Fibroblast of pulmonary artery (primary cell): ENCODE data around the gene HDAC2.
"Not testable (repeated sequence)": the region's sequence is repeated elsewhere in the genome, so short reads cannot be mapped to it uniquely, and the experiment has no call there.

Experiments
- DNase-seq: peaks from one replicate; pipeline ENCODE4 v3.0.0-alpha.2; 2010; ENCODE audit warnings: low read depth
- H3K4me3 ChIP-seq: replicated peaks from 2 replicates; pipeline ENCODE4 v1.5.1; 2011; ENCODE audit warnings: low read depth, mild to moderate bottlenecking, control low read depth, low read length, moderate library complexity
- CTCF ChIP-seq: IDR thresholded peaks from 2 replicates; pipeline ENCODE4 v1.5.1; 2011; ENCODE audit warnings: mild to moderate bottlenecking, control low read depth, low read length, inconsistent platforms; ENCODE audit errors: missing control alignments

HDAC2 gene

GRCh38 chr6:113970805-113971676 lies at the start of gene HDAC2:
Gene HDAC2, minus strand, starts transcription at chr6:113971148. Its CDS starts 240 bp downstream, at chr6:113970908.
- peak within 1 kb of the TSS; percentile 92 for H3K4me3 ChIP-seq
- TF ChIP-seq CTCF = no peak
- DNase-seq = peak; percentile 83

DNA sequence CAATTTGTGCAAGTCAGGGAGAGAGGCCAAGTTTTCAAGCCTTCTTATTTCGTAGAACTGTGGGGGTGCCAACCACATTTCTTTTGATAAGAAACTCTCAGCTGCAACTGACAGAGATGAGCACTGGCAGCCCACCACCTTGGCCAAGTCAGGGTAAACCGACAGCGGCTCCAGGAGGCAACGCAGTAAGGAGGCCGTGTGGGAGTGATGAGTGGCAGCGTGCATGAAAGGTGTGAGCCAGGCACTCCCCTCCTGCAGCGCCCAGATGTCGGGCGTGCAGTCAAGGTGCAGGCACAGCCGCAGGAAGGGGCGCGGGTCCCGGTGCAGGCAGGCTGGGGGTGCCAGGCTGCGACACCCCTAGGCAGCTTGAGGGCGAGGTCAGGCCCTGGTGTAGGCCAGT lies 49.2 kb upstream of the HDAC2 start:
- no peak for DNase-seq
- no peak overlapping the region for H3K4me3 ChIP-seq
- TF ChIP-seq CTCF = no peak

DNA sequence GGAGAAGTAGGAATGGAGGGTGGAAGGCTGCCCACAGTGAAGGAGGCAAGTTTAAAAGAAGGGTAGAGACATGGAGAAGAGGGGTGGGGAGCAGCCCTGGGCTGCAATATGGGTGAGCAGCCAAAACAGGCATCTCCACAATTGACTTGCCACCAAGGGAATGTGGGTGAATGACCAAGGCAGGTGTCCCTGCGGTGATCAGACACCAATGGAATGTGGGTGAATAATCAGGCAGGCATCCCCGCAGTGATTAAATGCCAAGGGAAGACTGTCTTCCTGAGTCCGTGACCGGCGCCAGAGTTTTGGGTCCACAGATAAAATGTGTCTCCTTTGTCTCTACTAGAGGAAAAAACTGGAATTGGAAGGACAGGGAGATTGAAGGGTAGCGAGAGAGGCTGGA lies 46.2 kb upstream of the HDAC2 start:
- H3K4me3 ChIP-seq, DNase-seq: not testable (repeated sequence)

DNA sequence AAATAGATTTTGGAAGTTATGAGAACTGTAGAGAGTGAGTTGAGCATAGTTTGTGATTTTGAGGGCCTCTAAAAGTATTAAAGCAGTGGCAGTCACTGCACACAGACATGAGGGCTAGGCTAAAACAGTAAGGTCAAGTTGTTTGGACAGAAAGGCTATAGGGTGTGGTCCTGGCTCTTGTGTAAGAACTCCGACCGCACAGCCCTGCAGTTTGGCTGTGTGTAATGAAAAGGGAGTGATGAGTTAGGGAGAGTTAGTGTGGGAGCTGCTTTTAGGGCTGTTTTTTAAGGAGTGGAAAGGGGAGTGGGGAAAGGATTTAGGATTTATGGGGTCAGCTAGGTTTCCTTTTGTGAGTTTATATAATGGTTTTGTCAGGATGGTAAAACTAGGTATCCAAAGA lies 43.2 kb upstream of the HDAC2 start:
- not testable (repeated sequence) for DNase-seq, H3K4me3 ChIP-seq

DNA sequence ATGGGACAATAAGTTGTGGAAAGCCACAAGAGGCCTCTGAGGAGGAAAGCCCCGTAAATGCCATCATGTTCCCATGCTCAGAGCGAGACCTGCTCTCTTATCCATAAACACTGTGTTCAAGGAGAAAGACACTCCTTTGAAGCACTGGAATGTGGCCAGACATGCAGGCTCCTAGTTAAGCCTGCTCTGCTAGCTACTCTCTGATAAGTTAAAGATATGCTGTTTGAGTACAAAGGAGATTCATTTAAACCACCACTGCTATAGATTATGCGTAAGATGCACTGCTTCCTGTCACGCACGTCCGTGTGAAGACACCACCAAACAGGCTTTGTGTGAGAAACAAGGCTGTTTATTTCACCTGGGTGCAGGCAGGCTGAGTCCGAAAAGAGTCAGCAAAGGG lies 40.5 kb upstream of the HDAC2 start:
- not testable (repeated sequence) for H3K4me3 ChIP-seq, DNase-seq

DNA sequence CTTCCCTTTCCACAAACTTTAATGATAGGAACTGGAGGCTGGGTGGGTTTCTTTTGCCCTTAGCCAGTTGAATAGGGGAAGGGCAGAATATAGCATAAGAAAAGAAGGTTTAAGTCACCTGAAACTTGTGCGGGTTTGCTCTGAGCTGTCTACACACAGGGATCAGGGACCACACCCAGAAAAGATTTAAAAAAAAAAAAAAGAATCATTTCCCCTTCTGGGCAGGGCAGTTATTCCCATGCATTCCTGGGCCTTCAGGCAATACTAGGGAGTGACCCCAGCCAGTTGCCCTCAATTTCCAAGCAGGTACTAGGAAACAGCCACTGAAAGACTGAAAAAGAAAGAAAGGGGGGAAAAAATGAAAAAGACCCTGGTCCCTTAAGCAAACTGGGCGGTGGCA lies 39.6 kb upstream of the HDAC2 start:
- no peak for TF ChIP-seq CTCF
- no peak for DNase-seq
- no peak overlapping the region for H3K4me3 ChIP-seq

DNA sequence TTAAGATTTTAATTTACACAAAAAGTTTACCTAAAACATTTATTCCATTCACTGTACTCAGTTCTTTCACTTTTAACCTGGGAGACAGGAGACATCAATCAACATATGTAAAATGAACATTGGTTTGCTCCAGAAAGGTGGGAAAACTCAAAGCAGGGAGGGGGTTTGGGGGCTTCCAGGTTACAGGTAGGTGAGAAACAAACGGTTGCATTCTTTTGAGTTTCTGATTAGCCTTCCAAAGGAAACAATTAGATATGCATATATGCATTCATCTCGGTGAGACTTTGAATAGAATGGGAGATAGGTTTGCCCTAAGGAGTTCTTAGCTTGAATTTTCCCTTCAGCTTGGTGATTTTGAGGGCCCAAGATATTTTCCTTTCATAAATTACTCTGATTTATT lies 38.2 kb upstream of the HDAC2 start:
- DNase-seq = no peak
- no peak for TF ChIP-seq CTCF
- no peak overlapping the region for H3K4me3 ChIP-seq

DNA sequence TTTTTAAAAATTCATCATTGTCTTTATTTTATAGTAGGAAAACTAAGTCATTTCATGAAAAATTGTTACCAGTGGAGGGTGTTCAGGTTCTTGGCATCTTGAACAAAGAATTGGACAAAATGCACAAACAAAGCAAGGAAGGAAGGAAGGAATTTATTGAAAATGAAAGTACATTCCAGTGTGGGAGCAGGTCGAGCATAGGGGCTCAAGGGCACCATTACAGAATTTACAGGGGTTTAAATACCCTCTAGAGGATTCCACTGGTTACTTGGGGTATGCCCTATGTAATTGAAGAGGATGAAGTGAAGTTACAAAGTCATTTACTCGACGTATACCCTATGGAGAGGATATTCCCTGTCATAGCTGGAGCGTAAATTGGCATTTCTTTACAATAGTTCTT lies 37.4 kb upstream of the HDAC2 start:
- no peak for TF ChIP-seq CTCF
- peak overlapping the region; percentile 8 for H3K4me3 ChIP-seq
- DNase-seq = no peak
